ENCODE results near the gene HSD3B7. TPM values are rescaled to one million over a fixed set of nuclear protein-coding genes. Genes with fewer than 3 reads are reported as not detected.

Gene HSD3B7
- total RNA-seq, 4 donors from 2014 or later, result 38.8 to 59.1 (median 52.2) TPM

GRCh38 chr16:30958175-30959079 lies 26.6 kb upstream of the HSD3B7 start:
- H3K27me3 ChIP-seq, result no peaks in the 10 kb centered on the region
- TF ChIP-seq CTCF (IDR thresholded peaks at IDR 0.05) (no peak), POLR2A (IDR thresholded peaks at IDR 0.05) (no peak)
- peaks cover 0 to 42% (median 0%) of the 10 kb centered on the region in 3 donors for H3K36me3 ChIP-seq
- no peaks in the 10 kb centered on the region for H3K9me3 ChIP-seq
- peak overlapping the region; percentile 89 to 99 (median 95) for H3K27ac ChIP-seq
- peaks cover 2 to 25% (median 8%) of the 10 kb centered on the region in 4 donors for H3K4me1 ChIP-seq
- DNase-seq, result peak in 2 of 3 donors; percentile 31 to 66
- peak overlapping the region; percentile 67 to 93 (median 83) for H3K4me3 ChIP-seq

DNA sequence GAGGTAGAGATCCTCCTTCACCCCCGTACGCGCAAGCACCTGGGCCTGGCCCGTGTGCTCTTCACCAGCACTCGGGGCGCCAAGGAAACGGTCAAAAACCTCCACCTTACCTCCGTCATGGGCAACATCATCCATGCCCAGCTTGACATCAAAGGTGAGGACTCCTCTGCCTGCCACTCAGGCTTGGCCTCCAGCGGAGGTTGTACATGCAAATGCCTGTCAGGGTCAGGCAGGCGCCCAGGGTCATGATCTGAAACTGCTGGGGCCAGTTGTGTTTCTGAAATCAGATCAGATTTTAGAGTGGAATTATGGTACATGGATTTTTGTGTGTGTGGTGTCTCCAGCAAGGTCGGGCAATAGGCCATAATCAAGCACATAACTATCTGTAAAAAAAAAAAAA lies 23.6 kb upstream of the HSD3B7 start:
- Histone ChIP-seq H3K9me3 (no peaks in the 10 kb centered on the region), H3K4me3 (no peak overlapping the region), H3K27ac (no peak overlapping the region), H3K27me3 (no peaks in the 10 kb centered on the region), H3K36me3 (peaks cover 0 to 72% (median 0%) of the 10 kb centered on the region in 3 donors), H3K4me1 (peaks cover 0 to 18% (median 8%) of the 10 kb centered on the region in 4 donors)
- DNase-seq, result no peak
- TF ChIP-seq POLR2A (IDR thresholded peaks at IDR 0.05) (no peak), CTCF (IDR thresholded peaks at IDR 0.05) (no peak)

DNA sequence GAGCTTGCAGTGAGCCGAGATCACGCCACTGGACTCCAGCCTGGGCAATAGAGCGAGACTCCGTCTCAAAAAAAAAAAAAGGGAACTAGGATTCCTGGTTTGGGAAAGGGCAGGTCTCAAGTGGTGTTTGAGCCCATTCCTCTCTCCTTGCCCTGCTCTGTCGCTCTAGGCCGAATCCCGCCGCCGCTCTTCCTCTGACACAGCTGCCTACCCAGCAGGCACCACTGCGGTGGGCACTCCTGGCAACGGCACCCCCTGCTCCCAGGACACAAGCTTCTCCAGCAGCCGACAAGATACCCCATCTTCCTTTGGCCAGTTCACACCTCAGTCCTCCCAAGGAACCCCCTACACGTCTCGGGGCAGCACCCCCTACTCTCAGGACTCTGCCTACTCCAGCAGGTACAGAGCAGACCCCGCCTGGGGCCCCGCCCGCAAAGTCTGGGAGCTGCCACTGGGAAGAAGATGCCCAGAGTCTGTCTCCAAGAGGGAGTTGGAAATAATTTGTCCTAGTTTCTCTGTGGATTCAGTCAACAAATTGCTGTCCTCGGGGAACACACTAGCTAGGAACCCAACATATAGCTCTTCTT lies 21.0 kb upstream of the HSD3B7 start:
- Histone ChIP-seq H3K27me3 (no peaks in the 10 kb centered on the region), H3K9me3 (no peaks in the 10 kb centered on the region), H3K4me3 (no peak overlapping the region), H3K4me1 (peaks cover 0 to 4% (median 1%) of the 10 kb centered on the region in 4 donors), H3K27ac (no peak overlapping the region), H3K36me3 (peaks cover 0 to 96% (median 0%) of the 10 kb centered on the region in 3 donors)
- TF ChIP-seq POLR2A (IDR thresholded peaks at IDR 0.05), result no peak
- TF ChIP-seq CTCF (IDR thresholded peaks at IDR 0.05), result no peak
- DNase-seq, result no peak

DNA sequence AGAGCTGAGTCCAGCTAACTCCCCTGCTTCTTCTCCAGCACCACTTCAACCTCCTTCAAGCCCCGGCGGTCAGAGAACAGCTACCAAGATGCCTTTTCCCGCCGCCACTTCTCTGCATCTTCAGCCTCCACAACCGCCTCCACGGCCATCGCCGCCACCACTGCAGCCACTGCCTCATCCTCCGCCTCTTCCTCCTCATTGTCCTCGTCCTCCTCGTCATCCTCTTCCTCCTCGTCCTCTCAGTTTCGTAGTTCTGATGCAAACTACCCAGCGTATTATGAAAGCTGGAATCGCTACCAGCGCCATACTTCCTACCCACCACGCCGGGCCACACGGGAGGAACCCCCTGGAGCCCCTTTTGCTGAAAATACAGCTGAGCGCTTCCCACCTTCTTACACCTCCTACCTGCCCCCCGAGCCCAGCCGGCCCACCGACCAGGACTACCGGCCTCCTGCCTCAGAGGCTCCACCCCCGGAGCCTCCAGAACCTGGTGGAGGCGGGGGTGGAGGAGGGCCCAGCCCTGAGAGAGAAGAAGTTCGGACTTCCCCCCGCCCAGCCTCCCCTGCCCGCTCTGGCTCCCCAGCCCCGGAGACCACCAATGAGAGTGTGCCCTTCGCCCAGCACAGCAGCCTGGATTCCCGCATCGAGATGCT lies 20.3 kb upstream of the HSD3B7 start:
- no peak overlapping the region for H3K27ac ChIP-seq
- peaks cover 0 to 96% (median 0%) of the 10 kb centered on the region in 3 donors for H3K36me3 ChIP-seq
- no peak for DNase-seq
- H3K4me3 ChIP-seq, result no peak overlapping the region
- no peaks in the 10 kb centered on the region for H3K27me3 ChIP-seq
- H3K9me3 ChIP-seq, result no peaks in the 10 kb centered on the region
- TF ChIP-seq POLR2A (IDR thresholded peaks at IDR 0.05), result no peak
- no peaks in the 10 kb centered on the region for H3K4me1 ChIP-seq

DNA sequence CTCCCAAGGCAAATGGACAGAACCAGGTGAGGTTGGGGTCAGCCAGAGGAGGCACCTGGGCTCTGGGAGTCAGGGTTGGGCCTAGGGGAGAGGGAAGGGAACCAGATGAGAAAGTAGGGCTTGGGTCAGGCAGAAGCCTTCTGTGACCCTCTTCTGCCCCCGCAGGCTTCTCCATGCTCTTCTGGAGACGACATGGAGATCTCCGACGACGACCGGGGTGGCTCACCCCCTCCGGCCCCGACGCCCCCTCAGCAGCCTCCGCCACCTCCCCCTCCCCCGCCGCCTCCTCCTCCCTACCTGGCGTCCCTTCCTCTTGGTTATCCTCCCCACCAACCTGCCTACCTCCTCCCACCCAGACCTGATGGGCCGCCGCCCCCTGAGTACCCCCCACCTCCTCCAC lies 19.6 kb upstream of the HSD3B7 start:
- Histone ChIP-seq H3K36me3 (peaks cover 0 to 96% (median 0%) of the 10 kb centered on the region in 3 donors), H3K27ac (no peak overlapping the region), H3K4me3 (no peak overlapping the region), H3K9me3 (no peaks in the 10 kb centered on the region), H3K27me3 (no peaks in the 10 kb centered on the region), H3K4me1 (no peaks in the 10 kb centered on the region)
- TF ChIP-seq CTCF (IDR thresholded peaks at IDR 0.05) (no peak), POLR2A (IDR thresholded peaks at IDR 0.05) (no peak)
- no peak for DNase-seq

Data from Peyer's patch (tissue), 4 donors.